Measurements from ENCODE around the gene MED13L. TPM values are rescaled to one million over a fixed set of nuclear protein-coding genes. Genes with fewer than 3 reads are reported as not detected.
A peak's percentile ranks its signal among the peaks of the same experiment; 100 is the strongest.

Gene MED13L
- total and polyA plus RNA-seq, 2 of the 4 experiments (the other 2 are of a cell fraction): 17.9 to 49.1 TPM

GRCh38 chr12:115998794-115999478 lies 278.6 kb downstream of the MED13L start:
- no TSS peak for BruUV-seq (replicated peaks)
- Histone ChIP-seq H3K36me3 (ENCODE audit: control insufficient read depth, insufficient read depth, low read length) (peaks cover 26% of the 10 kb centered on the region), H2BK20ac (ENCODE audit: low read depth, low read length) (no peak overlapping the region), H3K9ac (ENCODE audit: low read depth, low read length) (no peak overlapping the region), H3K9me1 (ENCODE audit: insufficient read depth, low read length) (no peaks in the 10 kb centered on the region; the same call in 1 of the 2 replicates), H2AK9ac (replicated peaks; ENCODE audit: low read depth, low read length, poor library complexity) (no peak overlapping the region), H2AFZ (replicated peaks; ENCODE audit: low read length, poor library complexity) (no peak overlapping the region), H3K4me1 (ENCODE audit: control insufficient read depth, insufficient read depth, low read length) (peaks cover 5% of the 10 kb centered on the region), H3K27ac (ENCODE audit: insufficient read depth, low read length) (no peak overlapping the region), H3K4ac (ENCODE audit: low read depth, low read length) (no peak overlapping the region), H4K8ac (ENCODE audit: low read depth in 2 of 2, low read length in 2 of 2) (no peak overlapping the region), H2BK15ac (ENCODE audit: low read depth, low read length) (no peak overlapping the region), H3K14ac (replicated peaks; ENCODE audit: low read depth, low read length) (no peak overlapping the region), H3K79me1 (ENCODE audit: low read depth in 1 of 2, low read length in 2 of 2) (peaks cover 9 to 20% of the 10 kb centered on the region in 2 experiments; a peak in 3 of 4 replicates), H4K91ac (ENCODE audit: insufficient read depth, low read depth, low read length) (no peak overlapping the region), H3K9me3 (ENCODE audit: control insufficient read depth, insufficient read depth, low read length) (no peaks in the 10 kb centered on the region), H3K23ac (ENCODE audit: low read depth, low read length) (no peak overlapping the region), H2BK5ac (ENCODE audit: low read depth, low read length, poor library complexity, severe bottlenecking) (no peak overlapping the region), H3K56ac (ENCODE audit: extremely low read depth, insufficient read depth, low read length) (no peak overlapping the region), H3K4me2 (ENCODE audit: low read depth, low read length) (no peak overlapping the region), H3K27me3 (ENCODE audit: control insufficient read depth, insufficient read depth, low read length) (no peaks in the 10 kb centered on the region), H2BK120ac (ENCODE audit: low read depth, low read length) (no peak overlapping the region), H4K20me1 (ENCODE audit: insufficient read depth, low read length) (peaks cover 7% of the 10 kb centered on the region; the same call in 1 of the 2 replicates), H3K4me3 (ENCODE audit: insufficient read depth, low read depth, low read length) (no peak overlapping the region), H3K18ac (ENCODE audit: low read depth, low read length) (no peak overlapping the region), H4K5ac (ENCODE audit: low read depth, low read length) (no peak overlapping the region), H2AK5ac (ENCODE audit: low read depth, low read length) (no peak overlapping the region)
- intact Hi-C loops (cut with micrococcal nuclease): loop anchor here (1.0 to 10.0 kb wide), 5 partner anchors 278 to 710 kb away; partner anchors contain the start of gene MED13L
- WGBS, 2 experiments (ENCODE audit: extremely low coverage in 2 of 2, insufficient read length in 1 of 2): no CpG with 5 or more reads among the region's 10 CpGs
- POLR2A ChIA-PET (ENCODE audit: unreplicated experiment): interaction anchor here (0.5 kb wide), 1 partner anchor 80 kb away, joined by 3 read pairs; no protein-coding TSS in a partner anchor
- in situ Hi-C loops (cut with MboI; ENCODE audit: low sequenced_read_pairs): loop anchor here (10.0 kb wide), 2 partner anchors 596 to 696 kb away; no protein-coding TSS in a partner anchor
- peak; percentile 9 for DNase-seq
- ATAC-seq (ENCODE audit: low read depth): no peak
- CTCF ChIA-PET: interaction anchor here (0.7 to 1.6 kb wide), 3 partner anchors 17 to 699 kb away, joined by 3 to 5 read pairs (median 3); no protein-coding TSS in a partner anchor
- dilution Hi-C loops (cut with HindIII; ENCODE audit: low sequenced_read_pairs, unreplicated experiment): no loop called here
- TF ChIP-seq MAFK (IDR thresholded peaks at IDR 0.05; ENCODE audit: low read depth, low read length): no peak
- no peak for TF ChIP-seq MAZ (IDR thresholded peaks at IDR 0.05; ENCODE audit: borderline replicate concordance, low read depth, low read length)
- TF ChIP-seq, protein P1, sequence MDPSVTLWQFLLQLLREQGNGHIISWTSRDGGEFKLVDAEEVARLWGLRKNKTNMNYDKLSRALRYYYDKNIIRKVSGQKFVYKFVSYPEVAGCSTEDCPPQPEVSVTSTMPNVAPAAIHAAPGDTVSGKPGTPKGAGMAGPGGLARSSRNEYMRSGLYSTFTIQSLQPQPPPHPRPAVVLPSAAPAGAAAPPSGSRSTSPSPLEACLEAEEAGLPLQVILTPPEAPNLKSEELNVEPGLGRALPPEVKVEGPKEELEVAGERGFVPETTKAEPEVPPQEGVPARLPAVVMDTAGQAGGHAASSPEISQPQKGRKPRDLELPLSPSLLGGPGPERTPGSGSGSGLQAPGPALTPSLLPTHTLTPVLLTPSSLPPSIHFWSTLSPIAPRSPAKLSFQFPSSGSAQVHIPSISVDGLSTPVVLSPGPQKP (IDR thresholded peaks at IDR 0.05; ENCODE audit: borderline replicate concordance, low read depth, low read length): no peak
- no peak for TF ChIP-seq RFX5 (IDR thresholded peaks at IDR 0.05; ENCODE audit: low read depth, low read length)
- no peak for TF ChIP-seq SMC3 (IDR thresholded peaks at IDR 0.05; ENCODE audit: low read depth, low read length)
- no peak for TF ChIP-seq FOS (IDR thresholded peaks at IDR 0.05; ENCODE audit: low read depth, low read length)
- no peak for TF ChIP-seq RAD21 (IDR thresholded peaks at IDR 0.05; ENCODE audit: low read length)
- TF ChIP-seq, protein P2, sequence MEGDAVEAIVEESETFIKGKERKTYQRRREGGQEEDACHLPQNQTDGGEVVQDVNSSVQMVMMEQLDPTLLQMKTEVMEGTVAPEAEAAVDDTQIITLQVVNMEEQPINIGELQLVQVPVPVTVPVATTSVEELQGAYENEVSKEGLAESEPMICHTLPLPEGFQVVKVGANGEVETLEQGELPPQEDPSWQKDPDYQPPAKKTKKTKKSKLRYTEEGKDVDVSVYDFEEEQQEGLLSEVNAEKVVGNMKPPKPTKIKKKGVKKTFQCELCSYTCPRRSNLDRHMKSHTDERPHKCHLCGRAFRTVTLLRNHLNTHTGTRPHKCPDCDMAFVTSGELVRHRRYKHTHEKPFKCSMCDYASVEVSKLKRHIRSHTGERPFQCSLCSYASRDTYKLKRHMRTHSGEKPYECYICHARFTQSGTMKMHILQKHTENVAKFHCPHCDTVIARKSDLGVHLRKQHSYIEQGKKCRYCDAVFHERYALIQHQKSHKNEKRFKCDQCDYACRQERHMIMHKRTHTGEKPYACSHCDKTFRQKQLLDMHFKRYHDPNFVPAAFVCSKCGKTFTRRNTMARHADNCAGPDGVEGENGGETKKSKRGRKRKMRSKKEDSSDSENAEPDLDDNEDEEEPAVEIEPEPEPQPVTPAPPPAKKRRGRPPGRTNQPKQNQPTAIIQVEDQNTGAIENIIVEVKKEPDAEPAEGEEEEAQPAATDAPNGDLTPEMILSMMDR (conservative IDR thresholded peaks at IDR 0.05; ENCODE audit: low read depth, low read length): no peak
- TF ChIP-seq NFE2L2 (IDR thresholded peaks at IDR 0.05; ENCODE audit: low read depth, low read length): no peak
- no peak for TF ChIP-seq CHD1 (IDR thresholded peaks at IDR 0.05; ENCODE audit: low read depth, low read length)
- TF ChIP-seq MXI1 (IDR thresholded peaks at IDR 0.05; ENCODE audit: borderline replicate concordance, low read depth, low read length): no peak
- no peak for TF ChIP-seq CEBPB (IDR thresholded peaks at IDR 0.05; ENCODE audit: low read depth, low read length)
- no peak for TF ChIP-seq POLR2A (IDR thresholded peaks at IDR 0.05; ENCODE audit: low read depth, low read length)
- TF ChIP-seq, protein P3, sequence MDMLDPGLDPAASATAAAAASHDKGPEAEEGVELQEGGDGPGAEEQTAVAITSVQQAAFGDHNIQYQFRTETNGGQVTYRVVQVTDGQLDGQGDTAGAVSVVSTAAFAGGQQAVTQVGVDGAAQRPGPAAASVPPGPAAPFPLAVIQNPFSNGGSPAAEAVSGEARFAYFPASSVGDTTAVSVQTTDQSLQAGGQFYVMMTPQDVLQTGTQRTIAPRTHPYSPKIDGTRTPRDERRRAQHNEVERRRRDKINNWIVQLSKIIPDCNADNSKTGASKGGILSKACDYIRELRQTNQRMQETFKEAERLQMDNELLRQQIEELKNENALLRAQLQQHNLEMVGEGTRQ (IDR thresholded peaks at IDR 0.05; ENCODE audit: low read depth, low read length): no peak
- no peak for TF ChIP-seq BHLHE40 (IDR thresholded peaks at IDR 0.05; ENCODE audit: low read depth, low read length)
